Upper lobe of left lung (tissue), 4 donors: ENCODE measurements around the gene OTUD4.

Source experiments
- POLR2AphosphoS5 ChIP-seq, 2 donors: sonication (generic); formaldehyde crosslinking; IDR thresholded peaks; one replicate each; pipeline ENCODE4 v1.5.1; 2017; ENCODE audit warnings: antibody characterized with exemption in 2 of 2
- TF ChIP-seq, protein P1 (sequence below), 6 experiments: fragments of 450-650 bp in 4 of 6; fragments of 200-600 bp in 2 of 6; sonication (generic) in 2 of 6; IDR thresholded peaks; one replicate each; pipeline ENCODE4 v1.5.1; 2016 to 2019; ENCODE audit warnings: antibody characterized with exemption in 6 of 6

DNA sequence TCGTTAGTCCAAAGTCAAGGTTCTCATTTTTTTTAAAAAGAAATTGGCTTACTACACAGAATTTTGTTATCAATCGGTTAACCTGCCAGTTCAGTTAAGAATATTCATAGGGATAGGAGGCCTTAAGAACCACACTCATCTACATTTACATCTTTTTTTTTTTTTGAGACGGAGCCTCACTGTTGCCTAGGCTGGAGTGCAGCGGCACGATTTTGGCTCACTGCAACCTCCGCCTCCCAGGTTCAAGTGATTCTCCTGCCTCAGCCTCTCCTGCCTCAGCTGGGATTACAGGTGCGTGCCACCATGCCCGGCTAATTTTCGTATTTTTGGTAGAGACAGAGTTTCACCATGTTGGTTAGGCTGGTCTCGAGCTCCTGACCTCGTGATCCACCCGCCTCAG lies 48.5 kb downstream of the OTUD4 start:
- TF ChIP-seq, protein P1, sequence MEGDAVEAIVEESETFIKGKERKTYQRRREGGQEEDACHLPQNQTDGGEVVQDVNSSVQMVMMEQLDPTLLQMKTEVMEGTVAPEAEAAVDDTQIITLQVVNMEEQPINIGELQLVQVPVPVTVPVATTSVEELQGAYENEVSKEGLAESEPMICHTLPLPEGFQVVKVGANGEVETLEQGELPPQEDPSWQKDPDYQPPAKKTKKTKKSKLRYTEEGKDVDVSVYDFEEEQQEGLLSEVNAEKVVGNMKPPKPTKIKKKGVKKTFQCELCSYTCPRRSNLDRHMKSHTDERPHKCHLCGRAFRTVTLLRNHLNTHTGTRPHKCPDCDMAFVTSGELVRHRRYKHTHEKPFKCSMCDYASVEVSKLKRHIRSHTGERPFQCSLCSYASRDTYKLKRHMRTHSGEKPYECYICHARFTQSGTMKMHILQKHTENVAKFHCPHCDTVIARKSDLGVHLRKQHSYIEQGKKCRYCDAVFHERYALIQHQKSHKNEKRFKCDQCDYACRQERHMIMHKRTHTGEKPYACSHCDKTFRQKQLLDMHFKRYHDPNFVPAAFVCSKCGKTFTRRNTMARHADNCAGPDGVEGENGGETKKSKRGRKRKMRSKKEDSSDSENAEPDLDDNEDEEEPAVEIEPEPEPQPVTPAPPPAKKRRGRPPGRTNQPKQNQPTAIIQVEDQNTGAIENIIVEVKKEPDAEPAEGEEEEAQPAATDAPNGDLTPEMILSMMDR (IDR thresholded peaks at IDR 0.05): no peak
- TF ChIP-seq POLR2AphosphoS5 (IDR thresholded peaks at IDR 0.05): no peak
